Activated CD4-positive, alpha-beta T cell treated with anti-CD3 and anti-CD28 coated beads, Interleukin-2, Interleukin-4, amounts not matched to agents 100 ng/mL and 50 ng/mL, durations not matched to agents 16 hours and 8 hours (primary cell): ENCODE measurements around the gene TMF1.

Experiments used
- DNase-seq: peaks from one replicate; pipeline ENCODE4 v3.0.0-alpha.2; 2020; ENCODE audit warnings: low spot score

The TMF1 gene

DNA sequence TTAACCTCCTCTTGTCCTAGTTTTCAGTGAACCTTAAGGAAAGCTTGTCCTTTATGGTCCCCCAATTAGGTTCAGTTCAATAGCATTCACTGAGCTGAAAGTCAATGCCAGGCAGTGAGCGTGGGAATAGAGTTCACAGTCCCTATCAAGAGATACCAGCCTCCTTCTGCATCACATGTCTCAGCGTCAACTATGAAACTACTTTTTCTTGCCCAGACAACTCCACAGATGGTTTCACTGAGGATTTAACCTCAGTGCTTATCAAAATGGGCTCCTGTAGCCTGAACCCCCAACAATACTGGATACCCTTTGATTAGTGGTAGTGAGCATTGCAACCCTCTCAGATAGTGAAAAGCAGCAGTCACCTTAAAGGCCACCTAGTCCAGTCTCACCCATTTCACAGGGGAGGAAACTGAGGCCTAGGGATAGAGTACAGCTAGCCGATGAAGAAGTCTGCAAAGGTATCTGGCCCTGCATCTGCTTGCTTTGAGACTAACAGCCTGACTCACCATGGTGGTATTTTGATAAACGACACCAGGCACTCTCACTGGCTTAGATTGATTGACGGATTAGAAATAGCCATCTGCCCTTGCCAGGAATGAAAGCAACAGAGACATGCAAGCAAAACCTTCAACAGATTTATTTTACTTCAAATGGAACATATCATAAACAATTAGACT lies 29.6 kb upstream of the TMF1 start:
- peak; percentile 59 for DNase-seq

DNA sequence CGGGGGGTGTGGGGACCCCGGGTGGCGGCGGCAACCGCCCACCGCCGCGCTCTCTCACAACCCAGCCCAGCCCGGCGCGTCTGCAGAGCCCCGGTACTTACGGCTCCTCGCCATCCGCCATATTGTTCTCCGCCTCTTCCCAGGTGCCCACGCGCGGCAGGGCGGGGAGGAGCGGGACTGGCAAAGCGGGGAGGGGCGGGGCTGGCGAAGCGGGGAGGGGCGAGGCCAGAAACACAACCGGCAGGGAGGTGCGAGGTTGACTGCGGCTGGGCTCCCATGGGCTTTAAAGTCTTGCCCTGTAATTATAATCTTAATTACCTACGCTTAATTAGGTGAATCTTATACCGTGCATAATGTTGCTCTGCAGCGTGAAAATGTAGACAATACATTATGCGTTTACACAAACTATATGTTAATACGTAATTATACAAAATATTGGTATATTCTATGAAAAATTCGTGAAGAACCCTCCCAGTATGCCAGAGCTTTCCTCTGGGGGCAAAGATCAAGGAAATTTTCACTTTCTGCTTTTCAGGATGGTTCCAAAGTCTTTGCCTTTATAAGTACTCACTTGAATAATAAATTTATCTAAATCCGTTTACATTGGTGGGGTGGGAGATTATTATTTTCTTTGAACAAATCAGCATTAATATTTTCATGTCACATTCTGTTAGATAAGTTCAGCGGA lies 28.2 kb upstream of the TMF1 start, which contains the start of gene UBA3:
UBA3 (minus strand) TSS at position 133 of the 688 bp plus-strand sequence; CDS start at position 121, 12 bp downstream.
- peak; percentile 94 for DNase-seq

DNA sequence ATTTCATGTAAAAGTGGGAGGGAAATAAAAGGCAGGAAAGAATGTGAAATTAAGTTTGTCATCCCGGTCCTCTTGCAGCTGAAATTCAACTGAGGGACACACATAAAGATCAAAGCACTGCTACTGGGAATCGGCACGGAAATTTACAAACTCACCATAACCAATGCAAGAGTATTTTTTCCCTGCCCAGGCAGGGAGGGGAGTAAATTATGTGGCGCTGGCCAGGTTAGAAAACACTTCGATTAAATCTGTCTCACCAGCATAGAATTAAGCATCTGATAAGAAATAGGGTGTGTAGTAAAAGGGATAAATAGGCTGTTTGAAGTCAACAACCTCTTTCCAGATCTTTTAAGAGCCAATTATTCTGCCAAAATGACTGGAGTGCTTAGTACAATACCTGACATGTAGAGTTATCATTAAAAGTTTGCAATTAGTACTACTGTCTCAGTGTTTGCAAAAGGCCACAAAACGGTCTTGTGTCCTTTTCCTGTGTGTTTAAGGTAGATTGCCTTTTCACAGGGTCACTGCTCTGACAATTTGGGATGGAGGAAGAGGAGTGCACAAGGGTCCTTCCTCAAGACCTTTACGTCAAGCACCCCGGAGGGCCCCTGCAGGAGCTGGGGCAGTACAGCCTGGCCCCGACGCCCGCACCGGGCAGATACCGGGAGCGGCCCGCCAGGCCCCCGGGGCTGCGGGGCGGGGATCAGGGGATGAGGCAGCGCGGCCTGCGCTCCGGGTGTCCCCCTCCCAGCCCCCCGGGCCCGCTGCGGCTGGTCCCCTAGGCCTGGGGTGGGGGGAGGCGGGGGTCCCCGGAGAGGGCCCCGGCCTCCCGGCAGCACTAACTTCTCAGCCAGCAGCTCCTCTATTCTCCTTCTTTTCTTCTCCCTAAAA lies 27.4 kb upstream of the TMF1 start:
- DNase-seq = no peak

DNA sequence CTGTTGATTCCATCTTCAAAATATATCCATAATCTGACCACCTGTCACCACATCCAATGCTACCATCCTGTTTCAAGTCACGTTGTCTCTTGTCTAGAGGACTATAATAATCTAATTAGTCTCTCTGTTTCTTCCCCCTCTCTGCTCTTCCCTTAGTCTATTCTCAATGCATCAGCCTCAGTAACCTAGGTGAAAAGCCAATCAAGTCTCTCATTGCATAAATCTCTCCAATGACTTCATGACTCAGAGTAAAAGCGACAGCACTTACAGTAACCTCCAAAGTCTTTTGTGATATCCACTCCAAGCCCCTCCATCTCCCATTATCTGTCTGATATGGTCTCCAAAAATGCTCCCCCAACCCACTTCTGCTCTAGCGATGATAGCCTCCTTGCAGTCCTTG lies 20.8 kb upstream of the TMF1 start:
- no peak for DNase-seq

DNA sequence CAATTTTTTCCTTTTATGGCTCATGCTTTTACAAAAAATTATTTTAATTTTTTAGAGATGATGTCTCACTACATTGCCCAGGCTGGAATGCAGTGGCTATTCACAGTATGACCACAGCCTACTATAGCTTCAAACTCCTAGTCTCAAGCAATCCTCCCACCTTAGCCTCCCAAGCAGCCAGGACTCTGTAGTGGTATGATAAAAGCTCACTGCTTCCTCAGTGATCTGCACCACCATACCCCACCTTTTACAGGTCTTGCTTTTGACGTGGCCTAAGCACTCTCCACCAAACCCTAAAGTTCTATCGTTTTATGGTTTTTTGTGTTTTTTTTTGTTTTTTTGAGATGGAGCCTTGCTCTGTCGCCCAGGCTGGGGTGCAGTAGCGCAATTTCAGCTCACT lies 14.0 kb upstream of the TMF1 start:
- no peak for DNase-seq

DNA sequence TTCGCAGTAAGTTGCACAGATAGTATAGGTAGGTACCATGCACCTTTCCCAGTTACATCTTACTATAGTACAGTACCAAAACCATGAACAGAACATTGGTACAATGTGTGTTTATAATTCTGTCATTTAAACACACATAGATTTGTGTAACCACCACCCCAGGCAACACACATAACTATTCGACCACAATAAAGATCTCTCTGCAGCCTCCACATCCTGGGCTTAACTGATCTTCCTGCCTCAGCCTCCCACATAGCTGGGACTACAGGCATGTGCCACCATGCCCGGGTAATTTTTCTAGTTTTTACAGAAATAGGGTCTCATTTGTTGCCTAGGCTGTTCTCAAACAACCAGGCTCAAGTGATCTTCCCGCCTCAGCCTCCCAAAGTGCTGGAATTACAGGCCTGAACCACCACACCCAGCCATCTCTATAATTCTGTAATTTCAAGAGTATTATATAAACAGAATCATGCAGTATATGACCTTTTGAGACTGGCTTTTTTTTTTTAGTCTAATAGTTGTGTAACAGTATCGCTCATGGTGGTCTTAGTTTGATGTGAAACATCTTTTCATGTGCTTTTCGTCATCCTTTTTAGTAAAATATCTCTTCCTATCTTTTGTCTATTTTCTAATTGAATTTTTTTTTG lies 13.3 kb upstream of the TMF1 start:
- no peak for DNase-seq

DNA sequence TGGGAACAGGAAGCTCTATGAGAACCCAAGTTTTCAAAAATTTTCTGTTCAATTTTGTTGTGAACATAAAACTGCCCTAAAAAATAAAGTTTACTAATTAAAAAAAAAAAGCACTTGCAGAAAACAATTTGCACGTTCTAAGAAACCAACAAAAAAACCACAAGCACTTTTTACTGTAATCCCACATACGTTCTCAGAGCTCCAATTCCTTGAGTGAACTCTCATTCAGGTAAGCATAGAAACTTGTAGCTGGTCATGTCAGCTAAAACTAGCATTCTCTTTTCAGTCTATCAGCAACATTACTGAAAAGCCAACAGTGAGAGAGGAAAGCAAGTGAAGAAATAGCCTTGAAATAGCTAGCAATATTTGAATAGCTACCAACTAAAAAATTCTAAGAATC lies 11.5 kb upstream of the TMF1 start:
- DNase-seq = no peak

DNA sequence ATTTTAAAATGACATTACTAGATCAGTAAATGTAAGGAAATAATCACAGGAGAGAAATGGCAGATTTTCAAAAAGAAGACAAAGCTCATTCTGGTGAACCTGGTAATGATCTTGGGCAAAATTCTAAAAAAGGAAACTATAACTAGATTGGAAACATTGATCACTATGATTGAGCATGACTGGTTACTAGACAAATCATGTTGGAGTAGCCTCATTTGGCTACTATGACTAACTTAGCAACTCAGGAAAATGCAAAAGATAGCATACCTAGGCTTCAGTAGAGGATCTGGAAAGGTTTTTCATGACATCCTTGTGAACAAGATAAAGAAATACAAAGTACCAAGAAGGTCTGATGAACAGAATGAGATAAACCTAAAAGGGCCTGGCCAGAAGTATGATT lies 7.6 kb upstream of the TMF1 start:
- DNase-seq = peak; percentile 11

DNA sequence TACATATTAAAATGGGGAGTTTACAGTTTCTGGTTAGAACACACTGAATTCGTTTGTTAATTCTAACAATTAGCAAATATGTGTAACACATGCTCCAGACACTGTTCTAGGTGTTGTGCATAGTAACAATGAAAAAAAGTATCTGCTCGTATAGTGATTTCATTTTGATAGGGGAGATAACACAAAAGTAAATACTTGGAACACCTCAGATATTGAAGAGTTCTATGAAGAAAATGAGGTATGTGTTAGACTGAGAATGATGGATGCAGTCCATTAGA lies 6.8 kb upstream of the TMF1 start:
- no peak for DNase-seq

DNA sequence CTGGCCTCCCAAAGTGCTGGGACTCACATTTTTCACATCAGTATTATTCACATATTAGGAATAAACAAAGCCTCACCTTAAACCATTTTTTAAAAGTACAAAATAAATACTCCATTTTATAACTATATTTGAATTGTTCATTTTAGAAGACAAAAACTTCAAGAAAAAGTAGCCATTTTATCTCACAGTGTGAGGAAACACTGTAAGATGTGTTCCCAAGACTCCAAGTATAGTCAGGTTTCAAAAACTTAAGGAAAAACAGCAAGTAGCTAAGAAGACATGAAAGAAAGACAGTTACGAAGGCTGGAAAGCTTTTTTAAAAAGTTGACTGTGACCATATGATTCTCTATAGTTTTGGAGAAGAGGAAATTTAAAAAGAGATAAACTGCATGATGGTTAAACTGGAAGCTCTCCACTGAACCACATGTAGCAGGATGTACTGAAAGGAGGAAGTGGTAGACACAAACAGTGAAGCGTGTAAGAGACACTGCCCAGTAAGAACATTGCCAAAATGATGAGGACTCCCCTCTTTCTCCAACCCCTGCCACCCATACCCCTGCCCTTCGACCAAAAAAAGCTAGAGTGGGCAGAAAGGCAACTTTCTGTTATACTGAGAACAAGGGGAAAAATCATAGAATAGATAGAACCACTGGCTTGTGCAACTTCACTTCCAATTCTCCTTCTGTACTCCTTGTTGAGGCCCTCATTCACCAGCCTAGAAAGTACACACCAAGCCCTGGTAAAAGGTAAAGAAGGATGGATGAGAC lies 6.2 kb upstream of the TMF1 start:
- no peak for DNase-seq

DNA sequence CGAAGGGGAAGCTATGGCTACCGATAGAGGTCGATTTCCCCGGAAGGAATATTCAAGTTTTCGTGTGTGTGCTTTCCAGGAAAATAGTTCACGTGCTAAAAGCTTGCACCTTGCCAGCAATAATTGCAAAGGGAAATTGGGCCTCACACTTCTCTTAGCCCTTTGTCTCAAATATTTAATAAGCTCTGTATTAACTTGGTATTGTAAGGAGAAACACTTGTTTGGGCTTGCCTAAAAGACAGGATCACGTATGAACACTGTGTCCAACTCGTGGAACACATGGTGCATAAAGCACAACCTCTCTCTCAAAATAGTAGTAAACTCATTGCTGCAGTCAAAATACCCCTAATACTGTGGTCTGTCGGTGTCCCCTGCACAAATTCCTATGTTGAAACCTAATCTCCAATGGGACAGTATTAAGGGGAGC lies 352 bp upstream of the TMF1 start:
- no peak for DNase-seq

DNA sequence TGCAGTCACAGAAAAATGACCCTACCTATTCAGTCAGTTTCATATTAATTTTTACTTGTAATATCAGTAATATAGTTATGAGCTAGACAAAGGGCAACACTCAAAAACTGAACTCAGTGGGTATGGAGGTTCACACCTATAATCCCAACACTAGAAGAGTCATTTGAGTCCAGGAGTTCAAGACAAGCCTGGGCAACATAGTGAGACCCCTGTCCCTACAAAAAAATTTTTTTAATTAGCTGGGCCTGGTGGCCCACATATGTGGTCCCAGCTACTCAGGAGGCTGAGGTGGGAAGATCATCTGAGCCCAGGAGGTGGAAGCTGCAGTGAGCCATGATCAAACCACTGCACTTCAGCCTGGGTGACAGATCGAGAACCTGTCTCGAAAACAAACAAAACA lies 3.1 kb downstream of the TMF1 start:
- DNase-seq = no peak

DNA sequence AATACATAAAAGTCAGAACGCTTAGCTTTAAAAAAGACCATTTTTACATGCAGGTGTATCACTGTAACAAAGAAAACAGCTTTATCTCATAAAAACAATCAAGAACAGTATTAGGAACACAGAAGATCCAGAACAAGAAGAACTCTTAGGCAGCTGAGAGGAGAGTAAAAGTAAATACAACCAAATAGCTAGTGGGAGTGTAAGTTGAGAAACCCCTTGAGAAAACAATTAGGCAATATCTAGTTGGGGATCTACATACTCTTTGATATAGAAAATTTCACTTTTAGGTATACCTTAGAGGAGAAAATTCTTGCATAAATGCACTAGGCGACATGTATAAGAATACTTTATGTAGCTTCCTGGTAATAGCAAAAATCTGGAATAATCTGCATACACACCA lies 7.5 kb downstream of the TMF1 start:
- no peak for DNase-seq

DNA sequence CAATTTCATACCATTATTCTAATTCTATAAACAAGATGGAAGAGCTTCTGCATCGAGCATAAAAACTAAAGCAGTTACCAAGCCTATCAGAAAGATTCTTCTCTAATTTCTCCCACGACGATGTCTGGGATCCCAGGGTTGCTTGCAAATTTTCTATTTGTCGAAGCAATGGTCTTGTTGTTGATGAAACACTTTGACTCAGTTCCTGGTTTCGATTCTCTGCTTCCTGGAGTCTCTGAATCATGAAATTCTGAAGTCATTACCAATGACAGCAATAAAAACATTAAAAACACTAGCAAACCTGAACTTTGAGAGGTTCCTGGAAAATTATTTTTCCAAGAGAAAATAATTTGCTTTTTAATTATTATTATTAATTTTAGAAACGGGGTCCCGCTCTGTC lies 18.7 kb downstream of the TMF1 start:
- DNase-seq = peak; percentile 70

DNA sequence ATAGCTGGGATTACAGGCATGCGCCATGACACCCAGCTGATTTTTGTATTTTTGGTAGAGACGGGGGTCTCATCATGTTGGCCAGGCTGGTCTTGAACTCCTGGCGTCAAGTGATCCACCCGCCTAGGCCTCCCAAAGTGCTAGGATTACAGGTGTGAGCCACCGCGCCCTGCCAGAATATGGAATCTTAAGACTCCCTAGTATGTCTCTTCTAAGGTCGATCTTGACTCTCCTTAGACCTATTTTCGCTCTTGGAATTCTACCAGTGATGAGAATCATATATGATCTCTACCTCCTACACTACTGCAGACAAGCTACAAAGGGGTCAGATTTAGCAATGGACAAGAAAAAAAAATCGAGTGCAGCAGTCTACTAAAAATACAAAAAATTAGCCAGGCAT lies 19.4 kb downstream of the TMF1 start:
- no peak for DNase-seq

DNA sequence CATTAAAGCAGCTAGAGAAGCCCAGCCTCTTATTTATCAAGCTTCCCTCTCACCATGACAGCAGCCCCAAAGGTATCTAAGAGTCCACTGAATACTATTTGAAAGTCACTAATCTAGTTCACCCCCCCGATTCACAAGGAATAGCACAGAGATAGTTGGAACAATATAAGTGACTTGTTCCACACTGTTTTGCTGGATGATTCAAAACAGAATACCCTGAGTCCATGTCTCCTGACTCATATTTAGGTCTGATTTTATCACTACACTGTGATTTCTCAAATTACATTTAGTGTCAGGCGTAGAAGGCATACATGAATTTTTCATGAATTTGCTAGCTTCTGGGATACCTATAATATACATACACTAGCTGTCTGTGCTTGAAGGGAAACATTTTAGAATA lies 20.0 kb downstream of the TMF1 start:
- DNase-seq = peak; percentile 39

DNA sequence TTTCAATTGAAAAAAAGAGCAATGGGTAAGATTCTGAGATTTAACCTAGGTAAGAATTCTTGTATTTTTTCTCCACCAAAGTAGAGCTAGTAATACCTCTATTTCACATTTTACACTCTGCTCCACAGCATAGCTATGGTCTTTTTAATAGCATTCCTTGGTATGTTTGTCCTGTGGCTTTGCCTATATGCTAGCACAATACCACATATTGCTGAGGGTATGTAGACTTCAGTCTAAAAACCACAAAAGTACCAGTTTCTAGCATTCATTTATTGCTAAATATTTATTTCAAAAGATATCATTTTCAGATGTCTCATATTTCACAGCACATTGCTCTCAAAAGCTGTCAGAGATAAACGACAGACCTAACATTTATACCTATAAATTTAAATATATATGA lies 20.5 kb downstream of the TMF1 start:
- DNase-seq = no peak

DNA sequence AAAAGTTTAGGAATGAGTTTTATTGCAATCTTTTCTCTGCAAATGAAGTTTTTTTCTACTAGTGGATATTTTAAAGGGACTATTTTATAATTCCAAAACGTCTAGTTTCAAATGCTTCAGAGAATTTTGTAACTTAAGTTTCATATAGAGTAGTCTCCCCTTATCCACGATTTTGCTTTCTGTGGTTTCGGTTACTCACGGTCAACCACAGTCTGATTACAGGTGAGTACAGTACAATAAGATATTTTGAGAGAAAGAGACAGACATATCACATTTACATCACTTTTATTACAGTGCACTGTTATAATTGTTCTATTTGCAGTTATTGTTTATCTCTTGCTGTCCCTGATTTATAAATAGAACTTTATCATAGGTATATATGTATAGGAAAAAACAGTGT lies 31.3 kb downstream of the TMF1 start:
- no peak for DNase-seq

DNA sequence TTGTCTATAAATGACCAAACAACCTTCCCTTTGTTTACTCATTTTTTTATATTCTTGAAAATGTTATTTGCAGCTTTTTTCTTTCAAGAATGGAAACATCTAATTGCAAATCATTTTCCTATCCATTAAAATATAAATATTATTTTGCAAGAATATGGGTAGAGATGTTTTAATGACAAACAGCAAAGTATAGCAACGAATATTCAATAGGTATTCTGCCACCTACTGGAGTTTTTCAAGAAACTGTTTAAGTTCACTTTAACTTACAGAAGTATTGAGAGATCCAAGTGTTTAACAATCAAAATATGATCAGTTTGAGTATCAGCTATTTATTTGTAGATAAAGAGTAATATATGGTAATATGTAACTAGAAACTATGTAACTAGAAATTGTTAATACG lies 31.7 kb downstream of the TMF1 start:
- DNase-seq = no peak

DNA sequence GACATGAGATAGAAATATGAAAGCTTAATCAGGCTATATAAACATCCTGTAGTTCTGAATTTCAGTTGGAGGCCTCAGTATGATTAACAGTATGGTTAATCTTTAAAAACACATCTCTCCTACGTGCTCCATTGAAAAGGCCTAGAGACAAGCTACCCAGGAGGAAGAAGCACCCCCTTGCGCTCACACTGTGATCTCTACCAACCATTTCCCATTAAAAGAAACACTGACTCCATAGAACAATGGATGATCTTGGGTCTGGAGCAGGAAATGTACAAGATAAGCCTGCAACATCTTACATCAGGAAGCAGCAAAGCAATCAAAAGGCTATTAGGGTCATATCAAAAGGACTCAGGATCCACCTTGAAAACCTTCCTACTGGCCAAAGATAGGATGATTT lies 35.2 kb downstream of the TMF1 start:
- no peak for DNase-seq

DNA sequence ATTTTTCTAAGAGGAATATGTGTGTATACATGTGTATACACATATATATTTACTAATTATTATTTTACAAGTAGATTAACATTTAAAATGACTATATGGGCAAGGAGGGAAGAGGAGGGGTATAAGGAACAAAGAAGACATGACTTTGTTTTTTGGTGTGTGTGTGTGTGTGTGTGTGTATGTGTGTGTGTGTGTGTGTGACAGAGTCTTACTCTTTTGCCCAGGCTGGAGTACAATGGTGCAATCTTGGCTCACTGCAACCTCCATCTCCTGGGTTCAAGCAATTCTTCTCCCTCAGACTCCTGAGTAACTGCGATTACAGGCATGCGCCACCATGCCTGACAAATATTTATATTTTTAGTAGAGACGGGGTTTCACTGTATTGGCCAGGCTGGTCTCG lies 36.0 kb downstream of the TMF1 start:
- DNase-seq = no peak

DNA sequence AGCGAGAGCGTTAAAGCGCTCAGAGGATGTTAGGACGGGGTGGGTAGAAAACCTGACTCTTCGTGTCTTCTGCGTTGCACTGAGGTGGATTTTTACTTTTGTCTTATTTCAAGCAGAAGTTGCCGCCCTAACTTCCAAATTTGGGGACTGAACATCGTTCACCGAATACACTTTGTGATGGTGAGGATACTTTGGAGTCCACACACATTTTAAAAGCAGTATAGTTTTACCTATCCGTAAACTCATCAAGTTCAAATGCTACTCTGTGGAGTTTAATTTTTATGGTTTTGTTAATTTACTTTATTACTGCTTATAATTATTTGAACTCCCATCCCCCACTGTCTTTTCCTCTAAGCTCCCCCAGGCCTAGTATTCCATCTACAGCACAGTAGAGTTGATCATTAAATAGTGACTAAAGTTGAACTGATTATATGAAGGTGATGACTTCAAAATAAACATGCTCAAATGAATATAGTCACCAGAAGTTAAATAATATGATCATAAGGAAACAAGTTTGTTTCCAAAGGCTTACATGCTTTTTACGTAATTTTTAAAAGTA lies 38.0 kb downstream of the TMF1 start:
- no peak for DNase-seq
